Activated T-cell treated with anti-CD3 and anti-CD28 coated beads for 1 hour (primary cell): ENCODE measurements around the gene NFYB.
"Not testable (repeated sequence)": the region's sequence is repeated elsewhere in the genome, so short reads cannot be mapped to it uniquely, and the experiment has no call there.

Experiments
- DNase-seq: peaks from one replicate; pipeline ENCODE4 v3.0.0-alpha.2; 2020; ENCODE audit warnings: low read depth

Gene NFYB

DNA sequence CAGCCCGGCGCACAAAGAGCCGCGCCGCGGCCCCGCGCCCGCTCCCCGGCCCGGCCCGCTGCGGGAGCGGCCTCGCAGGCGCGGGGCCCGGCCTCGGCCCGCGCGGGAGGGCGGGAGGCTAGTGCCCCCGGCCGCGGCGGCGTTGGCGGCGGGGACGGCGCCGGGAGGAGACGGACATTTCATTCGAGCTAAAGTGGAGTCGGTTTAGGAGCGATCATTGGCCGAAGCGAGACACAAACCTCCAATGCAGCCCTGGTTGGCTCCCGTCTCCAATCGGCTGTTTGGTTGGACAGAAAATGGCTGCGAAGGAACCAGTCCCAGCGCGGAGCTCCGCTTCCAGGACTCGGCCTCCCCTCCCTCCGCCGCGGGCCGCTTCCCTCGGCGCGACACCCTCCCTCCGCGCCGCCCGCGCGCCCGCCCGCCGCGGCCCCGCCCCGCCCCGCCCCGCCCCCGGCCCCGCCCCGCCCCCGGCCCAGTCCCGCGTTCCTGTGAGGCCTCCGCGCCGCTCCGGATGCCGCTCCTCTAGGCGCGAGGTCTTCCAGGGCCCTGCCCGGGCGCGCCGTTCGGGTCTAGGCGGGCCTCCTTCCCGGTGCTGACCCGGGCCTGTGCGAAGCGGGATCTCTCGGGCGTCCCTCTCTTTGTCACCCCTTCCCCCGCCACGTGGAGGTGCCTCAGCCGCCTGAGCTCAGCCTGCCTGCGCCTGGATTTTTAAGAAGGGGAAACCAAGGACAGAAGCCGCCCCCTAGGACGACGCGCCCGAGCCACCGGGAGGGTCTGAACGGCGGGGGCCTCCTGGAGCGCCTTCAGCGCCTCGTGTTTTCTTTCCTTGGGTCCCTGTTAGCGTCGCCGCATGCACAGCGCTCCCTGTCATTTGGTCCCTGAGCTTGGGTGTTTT, at the start of gene NFYB:
Gene NFYB (minus strand): TSS at position 309 of the 895 bp plus-strand sequence. CDS start 2,757 bp downstream, outside the sequence.
- peak; percentile 81 for DNase-seq

DNA sequence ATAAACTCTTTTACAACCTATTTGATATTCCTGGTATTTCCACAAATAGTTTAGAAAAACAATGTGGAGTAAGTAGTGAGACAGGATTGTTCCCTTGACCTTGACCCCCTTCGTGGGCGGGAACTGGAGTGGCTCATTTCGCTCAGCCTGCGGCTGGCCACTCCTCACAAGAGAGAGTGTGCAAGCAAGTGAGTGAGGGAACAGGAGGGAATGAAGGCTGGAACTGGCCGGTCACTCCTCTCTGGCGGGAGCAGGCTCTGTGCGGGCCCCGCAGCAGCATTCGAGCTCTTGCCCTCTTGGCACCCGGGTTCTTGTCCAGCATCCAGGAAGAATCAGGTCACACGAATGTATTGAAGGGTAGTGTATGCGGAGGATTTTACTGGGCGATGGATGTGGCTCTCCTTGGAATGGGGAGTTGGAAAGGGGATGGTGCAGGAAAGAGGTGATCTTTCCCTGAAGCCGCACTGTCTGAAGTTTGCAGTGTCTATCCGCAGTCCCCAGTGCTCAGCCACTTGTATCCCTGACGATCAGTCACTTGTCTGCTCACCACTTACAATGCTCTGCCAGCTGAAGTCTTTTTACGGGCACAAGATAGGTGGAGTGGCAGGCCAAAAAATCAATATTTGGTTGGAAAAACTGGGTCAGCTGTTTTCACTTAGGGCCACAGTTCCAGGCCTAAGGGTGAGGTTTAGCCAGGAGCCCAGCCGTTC, 49.6 kb upstream of the NFYB start:
- DNase-seq = no peak

DNA sequence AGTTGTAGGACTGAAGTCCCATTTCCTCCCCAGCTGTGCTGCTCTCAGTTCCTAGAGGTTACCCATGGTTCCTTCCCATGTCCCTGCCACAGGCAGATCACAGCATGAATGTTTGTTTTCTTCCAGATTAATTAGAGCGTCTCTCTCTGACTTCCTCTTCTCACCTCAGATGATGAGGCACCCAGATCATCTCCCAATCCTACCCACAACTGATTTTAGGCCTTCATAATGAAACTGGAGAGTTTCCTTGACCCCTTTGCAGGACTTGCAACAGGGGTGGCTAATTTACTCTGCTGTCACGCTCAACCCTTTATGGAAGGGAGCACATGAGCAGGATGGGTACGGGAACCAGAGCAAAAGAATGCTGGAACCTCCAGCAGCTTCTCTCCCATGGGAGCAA, 45.4 kb upstream of the NFYB start:
- no peak for DNase-seq

DNA sequence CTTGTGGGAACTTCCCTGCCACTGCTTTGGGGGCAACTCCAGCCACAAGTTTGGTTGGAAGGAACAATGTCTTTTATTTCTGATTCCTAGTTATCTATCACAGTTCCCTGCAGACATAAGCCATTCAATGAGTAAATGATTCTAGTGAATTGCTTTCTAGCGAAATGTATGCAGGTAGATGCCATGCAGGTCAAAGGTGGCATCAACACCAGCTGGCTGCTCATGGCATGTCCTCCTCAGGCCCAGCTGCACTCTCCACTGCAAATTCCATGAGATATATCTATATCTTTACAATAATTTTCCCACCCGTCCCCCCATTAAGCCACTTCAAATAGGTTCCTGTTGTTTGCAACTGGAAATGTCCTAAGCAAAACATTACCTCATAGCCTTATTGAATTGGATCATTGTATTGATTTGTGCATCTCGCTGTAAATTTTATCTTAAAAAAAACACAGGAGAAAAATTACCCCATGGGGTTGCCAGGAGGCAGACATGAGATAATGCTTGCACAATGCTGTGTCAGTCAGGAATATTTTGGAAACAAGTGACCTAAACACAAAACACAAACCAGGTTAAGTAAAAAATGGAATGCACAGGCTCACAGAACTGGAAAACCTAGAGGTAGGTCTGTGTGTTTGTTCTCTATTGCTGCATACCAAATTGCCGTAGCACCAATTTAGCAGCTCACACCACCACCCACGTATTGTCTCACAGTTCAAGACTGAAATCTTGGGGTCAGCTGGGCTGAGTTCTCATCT, 44.8 kb upstream of the NFYB start:
- DNase-seq = no peak

DNA sequence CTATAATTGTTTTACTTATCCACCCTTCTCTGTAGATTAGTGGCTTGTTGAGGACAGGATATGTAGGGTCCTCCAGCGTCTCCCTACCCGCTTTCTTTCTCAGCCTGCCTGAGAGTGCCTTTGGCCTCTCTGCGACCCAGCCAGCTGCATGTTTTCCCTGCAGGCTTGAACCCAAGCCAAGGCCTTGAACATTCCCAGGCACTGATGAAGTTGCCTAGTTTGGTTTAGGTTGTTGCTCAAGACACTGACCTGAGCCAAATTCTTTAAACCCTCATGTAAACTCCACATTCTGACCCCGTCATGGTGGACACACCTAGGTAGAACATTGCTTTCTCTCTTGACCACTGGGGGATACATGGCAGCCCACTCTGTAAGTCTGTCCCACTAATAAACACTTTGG, 44.1 kb upstream of the NFYB start:
- DNase-seq = no peak

DNA sequence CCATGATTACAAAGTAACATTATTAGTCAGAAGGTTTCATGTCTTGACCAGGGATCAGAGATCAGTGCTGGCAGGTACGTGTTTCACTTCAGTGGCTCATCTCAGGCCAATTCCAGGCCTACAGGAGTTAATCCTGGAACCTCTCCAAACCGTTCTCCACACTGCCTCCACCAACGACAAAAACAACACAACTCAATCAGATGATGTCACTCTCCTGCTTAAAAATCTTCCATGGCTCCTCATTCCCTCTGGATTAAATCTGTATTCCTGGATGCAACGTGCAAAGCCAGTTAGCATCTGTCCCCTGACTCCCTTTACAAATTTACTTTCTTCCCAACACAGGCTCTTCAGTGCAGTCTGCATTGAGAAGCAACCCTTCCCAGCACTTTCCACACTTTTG, 43.3 kb upstream of the NFYB start:
- no peak for DNase-seq

- no peak for DNase-seq
Measured at GRCh38 chr12:104180374-104180773, 42.4 kb upstream of the NFYB start.

DNA sequence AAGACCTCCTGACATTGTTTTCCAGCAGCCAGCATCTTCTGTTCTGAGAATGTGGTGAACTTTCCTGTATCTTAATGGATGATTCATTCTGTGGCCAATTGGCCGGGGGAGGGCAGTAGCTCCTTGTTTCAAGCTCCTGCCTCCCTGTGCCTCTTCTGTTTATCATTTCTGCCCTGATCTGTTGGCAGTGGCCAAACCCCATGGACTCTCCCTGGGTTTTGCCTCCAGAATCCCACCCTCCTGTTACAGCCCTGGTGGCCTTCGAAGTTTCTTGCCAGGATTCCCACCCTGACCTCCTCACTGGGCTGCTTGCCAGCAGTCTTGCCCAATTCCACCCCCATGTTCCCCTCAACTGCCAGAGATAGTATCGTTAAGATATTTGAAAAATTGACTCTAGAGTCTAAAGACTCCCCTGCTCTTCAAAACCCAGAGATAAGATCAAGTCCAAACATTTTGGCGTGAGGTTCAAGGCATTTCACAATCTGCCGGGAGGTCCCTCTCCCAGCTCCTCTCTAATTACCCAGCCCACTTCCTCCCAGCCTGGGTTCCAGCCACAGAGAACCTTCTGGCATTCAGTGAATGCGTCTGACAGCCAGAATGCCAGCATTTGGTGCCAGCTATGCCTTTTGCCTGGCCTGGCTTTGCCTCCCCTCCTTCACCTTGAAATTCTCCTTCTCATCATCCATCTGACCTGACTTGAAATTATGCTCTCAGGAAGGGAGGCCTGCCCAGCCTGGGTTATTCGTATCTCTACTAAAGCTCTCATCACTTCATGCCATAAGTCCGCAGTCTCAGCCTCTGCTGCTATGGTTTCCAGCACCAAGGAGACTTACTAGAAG, 39.9 kb upstream of the NFYB start:
- DNase-seq = no peak

DNA sequence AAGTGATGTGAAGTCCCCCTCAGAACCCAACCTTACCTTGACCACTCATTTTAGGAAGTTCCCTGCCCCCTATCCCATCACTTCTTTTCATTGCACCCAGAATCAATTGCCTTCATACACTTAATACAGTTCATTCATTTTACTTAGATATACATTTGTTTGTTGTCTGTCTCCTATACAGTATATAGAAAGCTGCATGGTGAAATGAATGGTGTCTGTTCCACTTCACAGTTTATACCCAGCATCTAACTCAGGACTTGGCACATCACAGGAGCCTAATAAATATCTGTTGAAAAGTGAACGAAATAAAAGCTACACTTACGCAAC, 39.3 kb upstream of the NFYB start:
- no peak for DNase-seq

DNA sequence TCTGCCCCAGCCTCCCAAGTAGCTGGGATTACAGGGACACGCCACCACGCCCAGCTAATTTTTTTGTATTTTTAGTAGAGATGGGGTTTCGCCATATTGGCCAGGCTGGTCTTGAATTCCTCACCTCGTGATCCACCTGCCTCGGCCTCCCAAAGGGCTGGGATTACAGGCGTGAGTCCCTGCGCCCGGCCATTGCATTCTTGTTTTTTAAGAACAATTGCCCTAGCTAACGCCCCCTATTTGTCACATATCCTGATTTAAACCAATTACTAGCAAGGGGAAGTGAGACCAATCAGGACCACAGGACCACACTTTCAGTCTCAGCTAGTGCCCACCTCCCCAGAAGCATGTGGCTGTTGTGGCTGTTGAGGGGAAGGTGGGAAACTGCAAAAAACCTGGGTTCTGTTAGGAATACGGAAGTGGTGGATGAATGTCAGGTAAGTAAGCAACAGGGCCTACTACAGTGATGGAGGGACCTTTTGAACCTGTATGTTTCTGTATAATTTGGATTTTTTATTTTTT, 37.8 kb upstream of the NFYB start:
- no peak for DNase-seq

DNA sequence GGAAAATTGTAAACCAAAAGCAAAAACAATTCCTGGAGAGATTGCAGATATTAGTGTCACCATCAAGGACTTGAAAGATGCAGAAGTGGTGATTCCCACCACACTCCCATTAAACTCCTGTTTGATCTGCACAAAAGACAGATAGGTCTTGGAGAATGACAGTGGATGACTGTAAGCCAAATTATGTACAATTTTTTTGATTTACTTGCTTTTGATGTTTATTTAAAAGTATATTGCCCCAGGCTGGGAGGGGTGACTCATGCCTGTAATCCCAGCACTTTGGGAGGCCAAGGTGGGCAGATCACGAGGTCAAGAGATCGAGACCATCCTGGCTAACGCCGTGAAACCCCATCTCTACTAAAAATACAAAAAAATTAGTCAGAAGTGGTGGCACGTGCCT, 35.8 kb upstream of the NFYB start:
- DNase-seq = not testable (repeated sequence)

DNA sequence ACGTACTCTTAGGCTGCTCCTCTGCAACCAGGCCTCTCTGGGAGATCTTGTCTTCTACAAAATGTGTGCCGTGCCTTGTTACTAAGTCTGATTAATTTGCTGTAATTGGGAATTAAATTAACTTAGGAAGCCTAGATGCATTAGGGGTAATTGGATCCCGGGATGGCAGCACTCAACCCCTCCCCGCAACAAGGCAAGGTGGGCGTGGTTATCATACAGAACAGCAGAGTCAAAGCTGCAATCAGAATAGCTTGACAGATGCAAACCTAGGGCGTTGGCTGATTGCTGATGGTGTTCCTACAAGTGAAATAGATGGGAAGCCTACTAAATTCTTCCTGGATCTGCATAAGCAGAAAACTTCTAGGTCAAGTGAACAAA, 34.5 kb upstream of the NFYB start:
- no peak for DNase-seq

DNA sequence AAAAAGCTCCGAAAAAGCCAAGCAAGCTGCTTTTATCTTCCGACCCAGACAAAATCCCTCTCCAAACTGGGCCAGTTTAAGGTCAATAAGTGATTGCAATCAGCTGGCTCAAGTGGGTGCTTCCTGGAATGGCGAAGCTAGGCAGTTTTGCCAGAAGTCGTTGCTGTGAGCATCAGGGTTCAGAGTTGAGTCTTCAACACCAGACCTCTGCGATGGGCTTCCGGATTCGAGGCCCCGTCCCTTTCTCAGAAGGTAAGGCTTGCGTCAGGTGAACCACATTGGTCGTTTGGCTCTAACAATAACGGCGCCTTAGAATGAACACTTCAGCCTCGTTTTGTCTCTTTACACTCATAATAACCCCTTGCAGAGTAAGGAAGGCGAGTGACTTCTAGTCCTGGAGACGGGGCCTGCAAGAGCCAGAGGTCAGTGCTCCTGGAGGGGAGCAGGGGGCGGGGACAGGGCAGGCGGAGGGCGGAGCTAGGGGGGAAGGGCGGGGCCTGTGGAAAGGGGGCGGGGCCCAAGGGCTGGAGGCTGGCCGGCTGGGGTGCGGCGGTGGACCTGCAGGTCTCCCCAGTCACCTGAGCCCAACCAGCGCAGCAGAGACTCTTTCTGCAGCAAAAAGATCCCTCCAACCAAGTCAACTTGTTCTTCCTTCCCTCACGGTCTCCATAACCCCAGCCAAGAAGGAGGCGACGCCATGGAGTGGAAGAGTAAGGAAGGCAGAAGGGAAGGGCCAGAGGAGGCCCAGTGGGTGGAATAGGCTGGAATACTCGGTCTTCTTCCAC, 34.0 kb upstream of the NFYB start:
- DNase-seq = no peak

- DNase-seq = no peak
Measured at GRCh38 chr12:104168596-104168995, 30.6 kb upstream of the NFYB start.

DNA sequence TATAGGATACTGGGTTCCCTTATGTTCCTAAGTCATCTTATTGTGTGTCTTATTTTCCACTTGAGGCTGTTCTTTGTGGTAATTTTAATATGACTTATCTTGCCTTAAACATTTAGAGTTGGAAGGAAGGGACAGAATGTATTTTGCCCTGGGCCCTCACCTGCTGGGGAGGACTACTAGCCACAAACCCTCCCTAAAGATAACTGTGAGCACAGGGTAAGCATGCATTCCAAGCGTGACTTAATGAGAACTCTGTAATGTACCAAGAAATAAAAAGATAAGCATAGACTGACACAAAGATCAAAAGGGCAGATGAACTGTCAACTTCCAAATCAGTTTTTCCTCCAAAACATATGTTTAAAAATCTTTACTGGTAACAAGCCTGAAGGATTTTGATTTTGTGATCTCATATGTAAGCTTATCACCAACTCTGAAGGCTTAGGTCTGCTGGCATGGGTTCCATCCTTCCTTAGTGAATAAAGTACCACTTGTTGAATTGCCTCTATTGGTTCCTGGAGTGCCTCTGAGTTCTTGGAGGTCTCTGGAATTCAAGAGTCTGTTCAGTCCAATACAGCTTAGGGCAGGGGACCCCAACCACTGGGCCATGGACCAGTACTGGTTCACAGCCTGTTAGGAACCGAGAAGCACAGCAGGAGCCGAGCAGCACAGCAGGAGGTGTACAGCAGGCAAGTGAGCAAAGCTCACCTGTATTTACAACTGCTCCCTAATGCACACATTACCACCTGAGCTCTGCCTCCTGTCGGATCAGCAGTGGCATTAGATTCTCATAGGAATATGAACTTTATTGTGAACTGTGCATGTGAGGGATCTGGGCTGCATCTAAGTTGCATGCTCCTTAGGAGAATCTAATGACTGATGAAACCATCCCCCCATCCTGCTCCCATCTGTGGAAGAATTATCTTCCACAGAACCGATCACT, 29.8 kb upstream of the NFYB start:
- DNase-seq = no peak

DNA sequence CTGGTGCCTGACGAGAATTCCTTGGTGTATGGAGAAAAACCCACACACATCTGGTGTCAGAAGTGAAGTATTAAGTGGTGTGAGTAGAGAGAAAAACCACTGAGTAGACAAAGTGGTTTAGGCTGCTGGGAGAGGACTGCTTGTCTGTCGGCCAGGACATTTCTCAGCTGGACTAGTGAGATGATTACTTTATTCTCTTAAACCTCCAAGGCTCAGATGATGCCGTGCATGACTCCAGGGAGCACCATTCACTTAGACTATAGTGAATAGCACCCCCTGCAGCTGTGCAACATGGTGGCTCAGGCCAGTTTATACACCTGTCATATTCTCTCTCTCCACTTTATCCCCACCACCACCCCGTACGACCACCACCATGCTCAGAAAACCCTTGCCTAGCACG, 28.5 kb upstream of the NFYB start:
- DNase-seq = no peak

DNA sequence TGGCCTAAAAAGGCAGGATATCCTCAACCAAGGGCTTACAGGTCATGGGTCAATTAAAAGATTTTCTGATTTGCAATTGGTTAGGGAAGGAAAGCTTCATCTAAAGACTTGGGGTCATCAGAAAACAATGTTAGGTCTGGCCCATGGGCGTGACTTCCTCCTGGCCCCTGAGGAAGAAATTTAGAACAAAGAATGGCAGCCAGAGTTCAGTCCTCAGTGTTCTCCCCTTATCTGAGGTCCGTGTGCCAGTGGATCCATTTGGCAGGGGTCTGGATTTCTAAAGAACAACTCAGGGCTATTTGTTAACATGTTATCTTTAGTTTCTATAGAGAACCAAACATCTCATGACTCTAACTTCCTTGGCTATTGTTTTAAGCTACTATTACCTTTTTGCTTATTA, 27.8 kb upstream of the NFYB start:
- no peak for DNase-seq

GRCh38 chr12:104164634-104165033, 26.6 kb upstream of the NFYB start:
- DNase-seq = no peak

DNA sequence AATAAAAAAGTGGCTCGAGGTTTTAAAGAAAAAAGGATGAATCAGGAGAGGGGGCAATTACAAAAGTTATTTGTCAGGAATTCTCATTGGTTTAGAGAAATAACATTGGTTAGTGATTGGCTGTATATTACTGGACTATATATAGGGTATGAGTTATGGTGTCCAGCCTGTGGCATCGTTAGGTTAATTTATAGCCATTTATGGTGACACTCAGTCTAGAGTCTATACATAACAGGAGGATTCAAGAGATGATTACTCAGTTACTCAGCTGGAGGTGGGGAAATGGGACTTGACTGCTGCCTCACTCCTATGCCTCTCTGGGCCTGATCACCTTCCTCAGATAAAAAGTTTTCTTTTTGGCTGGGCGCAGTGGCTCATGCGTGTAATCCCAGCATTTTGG, 25.6 kb upstream of the NFYB start:
- DNase-seq = no peak

- DNase-seq = not testable (repeated sequence)
Measured at GRCh38 chr12:104163028-104163427, 25.0 kb upstream of the NFYB start.
